Upper lobe of left lung (tissue), 4 donors: ENCODE measurements around the gene AMDHD1.

Source experiments
- EP300 ChIP-seq, 4 donors: sonication (generic); formaldehyde crosslinking; IDR thresholded peaks; one replicate each; pipeline ENCODE4 v1.5.1; 2017; ENCODE audit warnings: antibody characterized with exemption in 4 of 4, control low read depth in 2 of 4
- POLR2A ChIP-seq, 4 donors: fragments of 450-650 bp; IDR thresholded peaks; one replicate each; pipeline ENCODE4 v1.5.1; 2016 to 2017; ENCODE audit warnings: antibody characterized with exemption in 4 of 4, mild to moderate bottlenecking in 2 of 4
- POLR2AphosphoS5 ChIP-seq, 2 donors: sonication (generic); formaldehyde crosslinking; IDR thresholded peaks; one replicate each; pipeline ENCODE4 v1.5.1; 2017; ENCODE audit warnings: antibody characterized with exemption in 2 of 2
- TF ChIP-seq, protein P1 (sequence below), 6 experiments: fragments of 450-650 bp in 4 of 6; fragments of 200-600 bp in 2 of 6; sonication (generic) in 2 of 6; IDR thresholded peaks; one replicate each; pipeline ENCODE4 v1.5.1; 2016 to 2019; ENCODE audit warnings: antibody characterized with exemption in 6 of 6

DNA sequence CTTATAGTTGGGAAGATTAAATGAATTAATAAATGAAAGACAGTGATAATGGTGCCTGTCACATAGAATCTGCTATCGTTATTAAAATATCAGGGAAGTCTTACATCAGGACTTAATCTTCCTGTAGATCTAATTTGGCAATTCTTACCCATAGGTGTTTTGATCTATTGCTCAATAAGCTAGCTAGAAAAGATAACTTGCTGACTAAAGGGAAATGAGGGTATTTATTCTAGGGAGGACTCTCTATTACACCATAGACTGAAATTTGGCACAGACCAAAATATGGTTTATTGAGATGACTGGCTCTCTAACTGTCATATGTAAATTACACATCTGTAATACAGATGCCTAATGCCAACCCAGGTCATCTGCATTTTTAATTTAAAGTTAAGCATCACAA is 41.6 kb downstream of the AMDHD1 start:
- TF ChIP-seq, protein P1, sequence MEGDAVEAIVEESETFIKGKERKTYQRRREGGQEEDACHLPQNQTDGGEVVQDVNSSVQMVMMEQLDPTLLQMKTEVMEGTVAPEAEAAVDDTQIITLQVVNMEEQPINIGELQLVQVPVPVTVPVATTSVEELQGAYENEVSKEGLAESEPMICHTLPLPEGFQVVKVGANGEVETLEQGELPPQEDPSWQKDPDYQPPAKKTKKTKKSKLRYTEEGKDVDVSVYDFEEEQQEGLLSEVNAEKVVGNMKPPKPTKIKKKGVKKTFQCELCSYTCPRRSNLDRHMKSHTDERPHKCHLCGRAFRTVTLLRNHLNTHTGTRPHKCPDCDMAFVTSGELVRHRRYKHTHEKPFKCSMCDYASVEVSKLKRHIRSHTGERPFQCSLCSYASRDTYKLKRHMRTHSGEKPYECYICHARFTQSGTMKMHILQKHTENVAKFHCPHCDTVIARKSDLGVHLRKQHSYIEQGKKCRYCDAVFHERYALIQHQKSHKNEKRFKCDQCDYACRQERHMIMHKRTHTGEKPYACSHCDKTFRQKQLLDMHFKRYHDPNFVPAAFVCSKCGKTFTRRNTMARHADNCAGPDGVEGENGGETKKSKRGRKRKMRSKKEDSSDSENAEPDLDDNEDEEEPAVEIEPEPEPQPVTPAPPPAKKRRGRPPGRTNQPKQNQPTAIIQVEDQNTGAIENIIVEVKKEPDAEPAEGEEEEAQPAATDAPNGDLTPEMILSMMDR (IDR thresholded peaks at IDR 0.05), result no peak
- TF ChIP-seq POLR2AphosphoS5 (IDR thresholded peaks at IDR 0.05) (no peak), POLR2A (IDR thresholded peaks at IDR 0.05) (no peak), EP300 (IDR thresholded peaks at IDR 0.05) (no peak)
